ENCODE results near the gene FNDC10. TPM values are rescaled to one million over a fixed set of nuclear protein-coding genes. Genes with fewer than 3 reads are reported as not detected.

The FNDC10 gene
- total RNA-seq, 1 experiment from 2014 or later = 8.4 TPM

GRCh38 chr1:1624443-1625403 is 24.8 kb upstream of the FNDC10 start:
- RAD21 ChIA-PET (ENCODE audit: low non-redundant PET in 1 of 2, low total read pairs in 2 of 2, uncharacterized antibody in 2 of 2, unreplicated experiment in 2 of 2) = no interaction called here
- peaks cover 4 to 42% of the 10 kb centered on the region in 2 experiments for H3K4me1 ChIP-seq (ENCODE audit: control insufficient read depth in 1 of 2, insufficient read depth in 2 of 2, low read length in 2 of 2)
- H4K20me1 ChIP-seq (ENCODE audit: insufficient read depth) = no peaks in the 10 kb centered on the region
- POLR2A ChIA-PET = no interaction called here
- peaks cover 13% of the 10 kb centered on the region; the same call in 1 of the 2 replicates for H3K79me2 ChIP-seq (ENCODE audit: insufficient read depth, low read length)
- no peaks in the 10 kb centered on the region for H3K27me3 ChIP-seq (ENCODE audit: insufficient read depth, low read length)
- intact Hi-C loops (cut with micrococcal nuclease) = no loop called here
- BruUV-seq (replicated peaks) = no TSS peak
- ATAC-seq (no peak), DNase-seq (ENCODE audit: low read depth, low spot score) (no peak)
- no peak overlapping the region for H3K4me2 ChIP-seq (ENCODE audit: low read length)
- no peak overlapping the region for H3K27ac ChIP-seq (ENCODE audit: low read depth, low read length)
- no peaks in the 10 kb centered on the region for H3K9me2 ChIP-seq (ENCODE audit: insufficient read depth)
- H3K9ac ChIP-seq (ENCODE audit: low read length) = no peak overlapping the region
- no peak overlapping the region for H3K4me3 ChIP-seq (replicated peaks in 1 of 2; ENCODE audit: low read depth in 1 of 2, low read length in 2 of 2)
- CTCF ChIA-PET = no interaction called here
- no peak overlapping the region for H2AFZ ChIP-seq (ENCODE audit: low read depth, low read length, poor library complexity, severe bottlenecking)
- no peaks in the 10 kb centered on the region for H3K36me3 ChIP-seq (ENCODE audit: control insufficient read depth in 1 of 2, insufficient read depth in 2 of 2, low read length in 2 of 2)
- H3K9me3 ChIP-seq (ENCODE audit: control insufficient read depth in 1 of 2, insufficient read depth in 1 of 2, low read depth in 1 of 2, low read length in 2 of 2) = no peaks in the 10 kb centered on the region
- no peak for TF ChIP-seq ZBTB33 (IDR thresholded peaks at IDR 0.05; ENCODE audit: extremely low read depth, insufficient replicate concordance, low read length)
- TF ChIP-seq YY1 (IDR thresholded peaks at IDR 0.05; ENCODE audit: extremely low read depth, insufficient replicate concordance, low read depth, low read length) = no peak
- no peak for TF ChIP-seq POLR2A (IDR thresholded peaks at IDR 0.05; ENCODE audit: borderline replicate concordance, extremely low read depth, insufficient read depth, insufficient read length)
- no peak for TF ChIP-seq EGR1 (IDR thresholded peaks at IDR 0.05; ENCODE audit: low read depth)
- no peak for TF ChIP-seq RAD21 (IDR thresholded peaks at IDR 0.05; ENCODE audit: low read depth)
- no peak for TF ChIP-seq ZNF274 (IDR thresholded peaks at IDR 0.05; ENCODE audit: low read depth, low read length)
- TF ChIP-seq, protein P1, sequence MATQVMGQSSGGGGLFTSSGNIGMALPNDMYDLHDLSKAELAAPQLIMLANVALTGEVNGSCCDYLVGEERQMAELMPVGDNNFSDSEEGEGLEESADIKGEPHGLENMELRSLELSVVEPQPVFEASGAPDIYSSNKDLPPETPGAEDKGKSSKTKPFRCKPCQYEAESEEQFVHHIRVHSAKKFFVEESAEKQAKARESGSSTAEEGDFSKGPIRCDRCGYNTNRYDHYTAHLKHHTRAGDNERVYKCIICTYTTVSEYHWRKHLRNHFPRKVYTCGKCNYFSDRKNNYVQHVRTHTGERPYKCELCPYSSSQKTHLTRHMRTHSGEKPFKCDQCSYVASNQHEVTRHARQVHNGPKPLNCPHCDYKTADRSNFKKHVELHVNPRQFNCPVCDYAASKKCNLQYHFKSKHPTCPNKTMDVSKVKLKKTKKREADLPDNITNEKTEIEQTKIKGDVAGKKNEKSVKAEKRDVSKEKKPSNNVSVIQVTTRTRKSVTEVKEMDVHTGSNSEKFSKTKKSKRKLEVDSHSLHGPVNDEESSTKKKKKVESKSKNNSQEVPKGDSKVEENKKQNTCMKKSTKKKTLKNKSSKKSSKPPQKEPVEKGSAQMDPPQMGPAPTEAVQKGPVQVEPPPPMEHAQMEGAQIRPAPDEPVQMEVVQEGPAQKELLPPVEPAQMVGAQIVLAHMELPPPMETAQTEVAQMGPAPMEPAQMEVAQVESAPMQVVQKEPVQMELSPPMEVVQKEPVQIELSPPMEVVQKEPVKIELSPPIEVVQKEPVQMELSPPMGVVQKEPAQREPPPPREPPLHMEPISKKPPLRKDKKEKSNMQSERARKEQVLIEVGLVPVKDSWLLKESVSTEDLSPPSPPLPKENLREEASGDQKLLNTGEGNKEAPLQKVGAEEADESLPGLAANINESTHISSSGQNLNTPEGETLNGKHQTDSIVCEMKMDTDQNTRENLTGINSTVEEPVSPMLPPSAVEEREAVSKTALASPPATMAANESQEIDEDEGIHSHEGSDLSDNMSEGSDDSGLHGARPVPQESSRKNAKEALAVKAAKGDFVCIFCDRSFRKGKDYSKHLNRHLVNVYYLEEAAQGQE (IDR thresholded peaks at IDR 0.05; ENCODE audit: low read depth) = no peak
- TF ChIP-seq SRF (IDR thresholded peaks at IDR 0.05; ENCODE audit: low read depth) = no peak
- TF ChIP-seq, protein P2, sequence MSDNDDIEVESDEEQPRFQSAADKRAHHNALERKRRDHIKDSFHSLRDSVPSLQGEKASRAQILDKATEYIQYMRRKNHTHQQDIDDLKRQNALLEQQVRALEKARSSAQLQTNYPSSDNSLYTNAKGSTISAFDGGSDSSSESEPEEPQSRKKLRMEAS (IDR thresholded peaks at IDR 0.05) = no peak
- TF ChIP-seq TCF7L2 (IDR thresholded peaks at IDR 0.05; ENCODE audit: borderline replicate concordance, extremely low read depth, insufficient read depth, insufficient read length) = no peak
- no peak for TF ChIP-seq FOSL1 (IDR thresholded peaks at IDR 0.05; ENCODE audit: low read depth)
- TF ChIP-seq POLR2AphosphoS5 (IDR thresholded peaks at IDR 0.05; ENCODE audit: low read depth, low read length) = no peak
- no peak for TF ChIP-seq ELF1 (IDR thresholded peaks at IDR 0.05; ENCODE audit: borderline replicate concordance, low read depth)
- TF ChIP-seq CTCF (IDR thresholded peaks at IDR 0.05 in 2 of 3, conservative IDR thresholded peaks at IDR 0.05 in 1 of 3; ENCODE audit: borderline replicate concordance in 1 of 3, insufficient read depth in 1 of 3, low read depth in 2 of 3, low read length in 2 of 3) = no peak
- TF ChIP-seq SIN3A (IDR thresholded peaks at IDR 0.05; ENCODE audit: low read depth) = no peak
- no peak for TF ChIP-seq SP1 (IDR thresholded peaks at IDR 0.05; ENCODE audit: low read depth)

Data from HCT116 (cell line).